Stimulated activated naive CD4-positive, alpha-beta T cell (primary cell): Measurements from ENCODE around the gene COL25A1.
"Not testable (repeated sequence)": the region's sequence is repeated elsewhere in the genome, so short reads cannot be mapped to it uniquely, and the experiment has no call there.

ENCODE experiments used
- DNase-seq, 6 experiments: peaks; one replicate each; lab custom pipeline; 2025; lab: John Stamatoyannopoulos, UW

Gene COL25A1

GRCh38 chr4:109049926-109050325, 252.5 kb downstream of the COL25A1 start:
- DNase-seq: no peak

DNA sequence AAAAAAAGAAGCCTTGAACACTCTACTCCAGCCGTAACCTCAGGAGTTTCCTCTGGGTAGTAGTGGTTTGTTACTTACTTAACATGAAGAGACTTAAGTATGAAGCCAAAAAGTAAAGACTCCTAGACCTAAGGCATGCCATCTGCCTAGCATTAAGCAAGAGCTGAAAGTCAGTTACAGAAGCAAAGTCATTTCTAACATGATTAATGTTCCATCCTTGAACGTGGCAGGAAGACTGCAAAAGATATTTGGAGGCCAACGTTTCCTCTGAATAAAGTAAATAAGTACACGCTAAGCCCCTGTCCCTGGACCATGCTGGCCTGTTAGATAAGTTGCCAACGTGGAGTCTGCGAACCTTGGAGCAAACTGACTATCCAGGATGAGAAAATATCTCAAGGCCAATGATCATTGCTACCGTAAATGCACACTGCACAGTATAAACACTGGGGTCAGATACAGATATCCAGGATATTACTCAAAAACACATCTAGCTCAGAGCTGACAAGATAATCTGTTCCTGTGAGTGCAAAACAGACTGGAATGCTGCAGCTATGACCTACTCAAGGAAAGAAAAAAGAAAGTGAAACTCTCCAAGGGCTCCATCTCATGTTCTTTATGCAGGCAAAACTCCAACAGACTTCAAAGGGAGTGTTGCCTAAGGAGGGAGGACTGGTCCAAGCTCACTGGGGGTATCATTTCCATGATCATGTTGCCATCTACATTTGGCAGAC, 255.8 kb downstream of the COL25A1 start:
- no peak for DNase-seq

GRCh38 chr4:109044431-109044830, 258.0 kb downstream of the COL25A1 start:
- no peak for DNase-seq

DNA sequence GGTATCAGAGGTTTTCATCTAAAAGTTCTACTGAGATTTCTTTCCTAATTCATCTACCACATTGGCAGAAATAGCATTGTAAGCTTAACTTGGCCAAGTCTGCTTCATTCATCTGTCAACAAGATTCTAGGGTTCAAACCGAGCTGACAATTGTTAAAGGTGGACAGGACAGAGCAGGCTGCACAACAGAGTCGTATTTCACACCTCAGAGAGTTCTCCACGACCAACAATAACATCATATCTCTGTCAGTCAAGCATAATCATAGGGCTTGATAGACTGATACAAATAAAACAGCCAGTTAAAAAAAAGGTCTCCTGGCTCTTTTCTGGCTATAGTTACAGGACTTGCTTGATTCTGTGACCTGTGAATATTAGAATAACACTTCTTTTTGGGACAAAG, 259.2 kb downstream of the COL25A1 start:
- no peak for DNase-seq

GRCh38 chr4:109041463-109042360, 260.7 kb downstream of the COL25A1 start:
- no peak for DNase-seq

DNA sequence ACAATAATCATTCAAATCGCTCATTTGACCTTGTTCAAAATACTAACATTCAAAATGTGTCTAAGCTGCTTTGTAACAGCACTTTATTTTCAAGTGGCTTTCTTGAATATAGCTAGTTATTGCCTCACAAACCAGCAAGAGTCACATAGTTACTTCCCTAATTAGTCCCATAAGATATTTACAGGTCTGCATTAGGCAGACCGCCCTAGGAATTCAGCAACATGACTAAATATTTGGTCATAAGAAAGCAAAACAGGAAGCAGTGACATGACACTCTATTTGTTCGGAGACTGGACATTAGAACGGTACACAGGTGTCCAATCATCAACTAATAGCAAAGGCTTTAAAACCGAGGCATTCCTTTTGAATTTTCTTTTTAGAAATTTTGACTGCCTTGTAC, 262.0 kb downstream of the COL25A1 start:
- no peak for DNase-seq

DNA sequence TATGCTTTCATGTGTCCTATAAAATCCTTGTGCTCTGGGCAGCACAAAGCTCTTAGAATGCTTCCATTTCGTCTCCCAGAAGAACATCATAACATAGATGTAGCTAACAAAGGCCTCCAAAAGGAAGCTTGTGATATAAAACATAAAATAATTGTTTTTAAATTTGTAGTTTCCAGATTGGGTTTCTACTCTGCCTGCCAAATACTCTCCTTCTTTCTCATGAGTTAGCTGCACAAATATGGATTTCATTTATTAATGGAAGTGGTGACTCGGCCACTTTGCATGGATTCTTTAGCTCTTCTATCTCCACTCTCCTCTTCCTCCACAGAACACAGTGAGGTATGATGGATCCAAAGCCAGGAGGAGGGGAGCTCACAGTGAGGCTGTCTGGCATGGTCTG, 265.4 kb downstream of the COL25A1 start:
- DNase-seq: no peak

DNA sequence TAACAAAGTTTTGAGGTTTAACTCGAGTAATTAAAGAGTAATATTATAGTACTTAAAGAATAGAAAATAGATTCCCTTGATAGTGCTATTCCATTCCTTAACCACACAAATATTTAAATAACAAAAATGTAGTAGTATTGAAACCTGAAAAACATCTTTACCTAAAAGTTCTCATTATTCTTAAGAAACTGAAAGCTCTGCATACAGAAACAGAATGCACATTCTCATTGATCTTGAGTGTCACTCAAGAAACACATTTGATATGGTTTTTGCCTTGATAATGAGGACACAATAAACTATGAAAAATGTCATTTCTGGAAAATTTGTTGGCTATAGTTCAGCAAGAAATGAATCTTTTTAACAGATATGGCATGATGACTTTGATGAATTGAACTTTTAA, 268.5 kb downstream of the COL25A1 start:
- no peak for DNase-seq

DNA sequence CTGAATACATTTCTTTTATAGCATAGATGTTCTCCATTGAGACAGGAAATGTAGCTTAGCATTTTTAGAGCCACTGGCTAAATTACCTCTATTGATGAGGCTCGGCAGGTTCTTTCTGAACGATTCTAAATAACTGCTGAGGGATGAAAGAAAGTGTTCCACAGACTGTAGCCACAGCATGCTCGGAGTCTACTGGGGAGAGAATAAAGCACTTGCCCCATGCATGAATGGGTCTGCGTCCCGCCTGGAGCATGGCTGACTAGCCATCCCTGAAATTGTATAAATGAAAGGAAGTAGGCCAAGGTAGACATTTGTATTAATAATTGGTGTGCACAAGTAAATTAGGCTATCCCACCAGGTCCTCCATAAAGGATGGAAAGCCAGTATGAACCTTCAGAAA, 269.8 kb downstream of the COL25A1 start:
- no peak for DNase-seq

GRCh38 chr4:109029987-109030386, 272.5 kb downstream of the COL25A1 start:
- DNase-seq: no peak

DNA sequence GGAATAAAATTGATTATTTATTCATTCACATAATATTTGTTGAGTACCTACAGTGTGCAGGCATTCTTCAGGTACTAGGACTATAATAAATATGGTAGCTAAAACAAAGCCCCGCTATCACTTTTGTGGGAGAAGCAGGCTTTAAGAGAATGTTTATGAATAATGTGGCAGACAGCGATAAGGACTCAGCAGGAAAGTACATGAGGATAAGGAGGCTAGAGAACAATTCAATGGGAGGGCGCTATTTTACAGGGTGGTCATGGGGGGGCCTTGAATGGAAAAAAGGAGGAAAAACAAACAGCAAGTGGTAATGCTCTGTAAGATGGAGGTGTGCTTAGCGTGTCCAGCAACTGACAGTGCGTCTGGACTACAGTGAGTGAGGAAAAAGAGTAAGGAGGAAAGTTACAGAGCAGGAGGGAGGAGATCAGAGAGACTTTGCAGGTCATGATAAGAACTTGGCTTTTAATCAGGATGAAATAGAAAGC, 275.4 kb downstream of the COL25A1 start:
- no peak for DNase-seq

GRCh38 chr4:109026588-109026987, 275.9 kb downstream of the COL25A1 start:
- DNase-seq: no peak

- no peak for DNase-seq
Measured at GRCh38 chr4:109025471-109026076, 276.9 kb downstream of the COL25A1 start.

DNA sequence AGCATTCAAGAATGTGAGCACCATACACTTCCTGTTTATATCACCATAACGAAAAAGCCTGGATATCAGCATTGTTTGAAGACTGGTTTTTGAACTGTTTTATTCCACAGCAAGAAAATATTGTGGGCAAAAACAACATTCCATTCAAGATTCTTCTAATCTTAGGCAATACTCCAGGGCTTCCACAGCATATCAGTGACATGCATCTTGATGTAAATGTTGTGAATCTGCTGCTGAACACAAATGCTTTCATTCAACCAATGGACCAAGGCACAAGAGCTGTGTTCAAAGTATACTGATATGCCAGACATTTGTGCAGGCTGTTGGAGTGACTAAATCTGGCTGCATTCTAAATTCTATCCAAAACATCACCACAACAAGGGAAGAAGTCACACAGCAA, 279.5 kb downstream of the COL25A1 start:
- no peak for DNase-seq

GRCh38 chr4:109021630-109022029, 280.8 kb downstream of the COL25A1 start:
- not testable (repeated sequence) for DNase-seq

DNA sequence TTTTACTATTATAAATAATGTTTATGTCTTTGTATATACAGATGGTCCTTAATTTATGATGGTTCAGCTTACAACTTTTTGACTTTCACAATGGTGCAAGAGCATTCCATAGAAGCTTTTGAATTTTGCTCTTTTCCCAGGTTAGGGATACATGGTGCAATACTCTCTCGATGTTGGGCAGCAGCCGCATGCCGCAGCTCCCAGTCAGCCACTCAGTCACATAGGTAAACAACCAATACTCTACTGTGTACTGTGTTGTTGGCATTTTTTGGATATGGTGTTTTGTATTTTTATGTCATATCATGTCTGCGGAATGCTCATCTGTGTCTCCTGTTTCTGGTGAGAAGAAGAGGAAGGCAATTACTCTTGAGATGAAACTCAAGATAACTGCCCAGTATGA, 281.6 kb downstream of the COL25A1 start:
- DNase-seq: no peak

GRCh38 chr4:109016200-109016599, 286.3 kb downstream of the COL25A1 start:
- no peak for DNase-seq

DNA sequence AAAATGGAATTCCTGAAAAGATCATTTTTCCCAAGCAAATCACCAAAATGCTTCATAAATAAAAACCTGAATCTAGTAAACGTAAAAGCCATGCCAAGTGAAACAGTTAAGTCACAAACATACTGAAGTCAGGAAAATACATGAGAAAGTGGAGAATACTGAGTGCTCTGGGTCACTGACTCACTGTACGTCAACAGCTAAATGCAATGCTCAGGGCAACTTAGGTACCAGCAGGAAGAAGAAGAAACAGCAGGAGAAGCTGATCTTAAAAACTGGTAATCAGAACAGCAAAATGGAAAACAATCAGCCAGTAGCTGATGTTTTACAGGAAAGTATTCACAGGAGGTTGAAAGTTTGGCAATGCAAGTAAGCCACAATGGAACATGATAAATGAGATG, 287.0 kb downstream of the COL25A1 start:
- DNase-seq: no peak

DNA sequence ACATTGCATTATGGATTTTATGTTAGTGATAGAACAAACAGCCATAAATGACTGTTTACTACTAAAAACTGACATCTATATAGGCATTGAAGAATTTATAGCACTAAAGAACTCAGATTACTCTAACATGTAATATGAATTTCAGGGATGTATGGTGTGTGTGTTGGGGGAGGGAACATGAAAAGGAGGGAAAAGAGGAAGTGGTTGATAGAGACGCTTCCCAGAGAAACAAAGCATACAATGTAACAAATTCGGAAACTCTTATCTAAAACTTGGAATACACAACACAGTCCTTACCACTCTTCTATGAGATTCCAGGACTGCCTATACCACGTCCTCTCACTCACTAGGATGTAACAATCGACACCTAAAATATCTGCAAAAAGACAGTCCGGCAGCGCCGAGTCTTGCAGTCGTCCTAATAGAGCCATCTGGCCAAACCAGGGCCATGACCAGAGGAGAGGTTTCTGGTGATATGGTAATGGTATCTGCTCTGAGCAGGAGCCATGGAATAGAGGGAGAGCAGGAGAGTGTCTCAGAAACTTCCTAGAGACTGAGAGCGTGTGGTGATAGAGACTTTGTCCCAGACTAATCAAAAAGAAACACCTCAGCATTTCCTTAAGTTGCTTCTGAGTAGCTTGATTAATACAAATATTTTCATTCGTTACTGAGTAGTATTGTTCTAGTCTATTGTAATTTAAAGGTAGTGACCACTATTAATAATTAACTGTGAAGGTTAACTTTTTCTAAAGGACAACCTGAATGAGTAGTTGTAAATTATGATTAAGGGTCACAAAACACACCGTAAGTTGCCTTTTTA, 287.7 kb downstream of the COL25A1 start:
- no peak for DNase-seq

- DNase-seq: no peak
Measured at GRCh38 chr4:109012286-109012880, 290.1 kb downstream of the COL25A1 start.

- no peak for DNase-seq
Measured at GRCh38 chr4:109011241-109012026, 291.0 kb downstream of the COL25A1 start.
